IMR-90 (cell line): ENCODE results near the gene BRAP. TPM values are rescaled to one million over a fixed set of nuclear protein-coding genes. Genes with fewer than 3 reads are reported as not detected.

ENCODE experiments used
- ATAC-seq: fragments of 200-7000 bp; cut with Tn5 transposase; 2 replicates; pipeline ENCODE4 v1.9.1; 2020; ENCODE audit warnings: low read depth, mild to moderate bottlenecking, moderate library complexity
- BruUV-seq: library from RNA; stranded (reverse); fragments of 400-500 nt; replicated peaks from 2 replicates; lab custom pipeline; 2021; lab: Mats Ljungman, UMichigan
- CTCF ChIA-PET: fragments of 300-600 bp; formaldehyde crosslinking; extraction: SDS; loops from one replicate; lab custom pipeline; 2021; ENCODE audit warnings: antibody characterized with exemption; lab: Yijun Ruan, JAX
- POLR2A ChIA-PET: fragments of 300-600 bp; sonication (Branson Sonifier 250); formaldehyde crosslinking; loops from one replicate; lab custom pipeline; 2022; ENCODE audit warnings: antibody characterized with exemption; ENCODE audit not compliant: unreplicated experiment; lab: Charles Lee
- DNase-seq: peaks from one replicate; pipeline ENCODE4 v3.0.0; 2013
- H2AFZ ChIP-seq: replicated peaks from 2 replicates; pipeline ENCODE3; 2013; ENCODE audit warnings: low read length, mild to moderate bottlenecking; ENCODE audit not compliant: poor library complexity
- H2AK5ac ChIP-seq: 2 replicates; pipeline ENCODE4 v1.6.1; 2013; ENCODE audit warnings: low read depth, low read length, inconsistent platforms
- H2AK9ac ChIP-seq: replicated peaks from 2 replicates; pipeline ENCODE3; 2013; ENCODE audit warnings: mild to moderate bottlenecking, low read depth, low read length, moderate library complexity; ENCODE audit not compliant: poor library complexity
- H2BK120ac ChIP-seq: 2 replicates; pipeline ENCODE4 v1.6.1; 2013; ENCODE audit warnings: low read depth, low read length, inconsistent platforms
- H2BK15ac ChIP-seq: 3 replicates; pipeline ENCODE4 v1.6.1; 2013; ENCODE audit warnings: low read depth, low read length, inconsistent platforms
- H2BK20ac ChIP-seq: 2 replicates; pipeline ENCODE4 v1.6.1; 2013; ENCODE audit warnings: low read depth, mild to moderate bottlenecking, inconsistent platforms, low read length, moderate library complexity
- H2BK5ac ChIP-seq: 2 replicates; pipeline ENCODE4 v1.6.1; 2013; ENCODE audit warnings: mild to moderate bottlenecking, low read depth, low read length, inconsistent platforms; ENCODE audit not compliant: poor library complexity, severe bottlenecking
- H3K14ac ChIP-seq: replicated peaks from 2 replicates; pipeline ENCODE4 v1.6.1; 2013; ENCODE audit warnings: low read depth, low read length, inconsistent platforms
- H3K18ac ChIP-seq: 2 replicates; pipeline ENCODE4 v1.6.1; 2013; ENCODE audit warnings: low read depth, low read length, control low read depth
- H3K23ac ChIP-seq: 2 replicates; pipeline ENCODE4 v1.6.1; 2013; ENCODE audit warnings: low read depth, low read length, inconsistent platforms
- H3K27ac ChIP-seq: 2 replicates; pipeline ENCODE4 v1.5.1; 2013; ENCODE audit warnings: mild to moderate bottlenecking, control low read depth, low read length; ENCODE audit not compliant: insufficient read depth
- H3K27me3 ChIP-seq: 2 replicates; pipeline ENCODE4 v1.6.1; 2013; ENCODE audit warnings: low read length; ENCODE audit not compliant: control insufficient read depth, insufficient read depth
- H3K36me3 ChIP-seq: 2 replicates; pipeline ENCODE4 v1.6.1; 2013; ENCODE audit warnings: low read length, mixed read lengths; ENCODE audit not compliant: control insufficient read depth, insufficient read depth
- H3K4ac ChIP-seq: 2 replicates; pipeline ENCODE4 v1.6.1; 2013; ENCODE audit warnings: low read depth, low read length, inconsistent platforms
- H3K4me1 ChIP-seq: 2 replicates; pipeline ENCODE4 v1.6.1; 2013; ENCODE audit warnings: low read length, mixed read lengths; ENCODE audit not compliant: control insufficient read depth, insufficient read depth
- H3K4me2 ChIP-seq: 2 replicates; pipeline ENCODE4 v1.6.1; 2013; ENCODE audit warnings: low read depth, mild to moderate bottlenecking, control low read depth, low read length, moderate library complexity
- H3K4me3 ChIP-seq: 2 replicates; pipeline ENCODE4 v1.5.1; 2013; ENCODE audit warnings: low read depth, mild to moderate bottlenecking, control low read depth, low read length, moderate library complexity; ENCODE audit not compliant: insufficient read depth
- H3K56ac ChIP-seq: 2 replicates; pipeline ENCODE4 v1.6.1; 2013; ENCODE audit warnings: low read length, inconsistent platforms; ENCODE audit not compliant: insufficient read depth; ENCODE audit errors: extremely low read depth
- H3K79me1 ChIP-seq, 2 experiments: 2 replicates each; pipeline ENCODE4 v1.6.1; 2013; ENCODE audit warnings: low read length in 2 of 2, inconsistent platforms in 1 of 2, low read depth in 1 of 2
- H3K9ac ChIP-seq: 2 replicates; pipeline ENCODE4 v1.6.1; 2013; ENCODE audit warnings: low read depth, low read length, control low read depth
- H3K9me1 ChIP-seq: 2 replicates; pipeline ENCODE4 v1.6.1; 2013; ENCODE audit warnings: low read length, inconsistent platforms; ENCODE audit not compliant: insufficient read depth
- H3K9me3 ChIP-seq: 2 replicates; pipeline ENCODE4 v1.6.1; 2013; ENCODE audit warnings: low read length; ENCODE audit not compliant: control insufficient read depth, insufficient read depth
- H4K20me1 ChIP-seq: 2 replicates; pipeline ENCODE4 v1.6.1; 2013; ENCODE audit warnings: low read length, inconsistent platforms; ENCODE audit not compliant: insufficient read depth
- H4K5ac ChIP-seq: 2 replicates; pipeline ENCODE4 v1.6.1; 2013; ENCODE audit warnings: mild to moderate bottlenecking, low read depth, low read length, control low read depth
- H4K8ac ChIP-seq, 2 experiments: 2 replicates each; pipeline ENCODE4 v1.6.1; 2013; ENCODE audit warnings: low read depth in 2 of 2, low read length in 2 of 2, control low read depth in 1 of 2, inconsistent platforms in 1 of 2
- H4K91ac ChIP-seq: 2 replicates; pipeline ENCODE4 v1.6.1; 2013; ENCODE audit warnings: low read depth, low read length, inconsistent platforms; ENCODE audit not compliant: insufficient read depth
- BHLHE40 ChIP-seq: fragments of 150-350 bp; IDR thresholded peaks from 2 replicates; pipeline ENCODE4 v1.6.1; 2016; ENCODE audit warnings: mild to moderate bottlenecking, low read depth, low read length
- CEBPB ChIP-seq: IDR thresholded peaks from 2 replicates; pipeline ENCODE4 v1.6.1; 2012; ENCODE audit warnings: low read depth, low read length, improper control_type of control experiment
- CHD1 ChIP-seq: IDR thresholded peaks from 2 replicates; pipeline ENCODE4 v1.6.1; 2012; ENCODE audit warnings: low read depth, low read length, improper control_type of control experiment
- CTCF ChIP-seq: conservative IDR thresholded peaks from 2 replicates; pipeline ENCODE4 v1.5.1; 2012; ENCODE audit warnings: mild to moderate bottlenecking, low read depth, low read length, improper control_type of control experiment
- ELK1 ChIP-seq: fragments of 150-350 bp; IDR thresholded peaks from 2 replicates; pipeline ENCODE4 v1.6.1; 2016; ENCODE audit warnings: low read depth, mild to moderate bottlenecking, low read length, moderate library complexity, borderline replicate concordance
- FOS ChIP-seq: fragments of 150-350 bp; IDR thresholded peaks from 2 replicates; pipeline ENCODE4 v1.6.1; 2016; ENCODE audit warnings: low read depth, low read length
- MAFK ChIP-seq: IDR thresholded peaks from 2 replicates; pipeline ENCODE4 v1.6.1; 2012; ENCODE audit warnings: low read depth, low read length, improper control_type of control experiment
- MAZ ChIP-seq: IDR thresholded peaks from 2 replicates; pipeline ENCODE4 v1.6.1; 2012; ENCODE audit warnings: low read depth, mild to moderate bottlenecking, low read length, improper control_type of control experiment, moderate library complexity, borderline replicate concordance
- MXI1 ChIP-seq: IDR thresholded peaks from 2 replicates; pipeline ENCODE4 v1.6.1; 2012; ENCODE audit warnings: low read depth, mild to moderate bottlenecking, low read length, moderate library complexity, borderline replicate concordance
- NFE2L2 ChIP-seq: fragments of 150-350 bp; IDR thresholded peaks from 2 replicates; pipeline ENCODE4 v1.6.1; 2016; ENCODE audit warnings: low read depth, mild to moderate bottlenecking, low read length
- POLR2A ChIP-seq: IDR thresholded peaks from 2 replicates; pipeline ENCODE4 v1.6.1; 2012; ENCODE audit warnings: mild to moderate bottlenecking, low read depth, low read length
- RAD21 ChIP-seq: IDR thresholded peaks from 2 replicates; pipeline ENCODE4 v1.6.1; 2012; ENCODE audit warnings: low read length, improper control_type of control experiment
- RCOR1 ChIP-seq: IDR thresholded peaks from 2 replicates; pipeline ENCODE4 v1.6.1; 2012; ENCODE audit warnings: mild to moderate bottlenecking, low read length, improper control_type of control experiment; ENCODE audit not compliant: insufficient replicate concordance
- RFX5 ChIP-seq: IDR thresholded peaks from 2 replicates; pipeline ENCODE4 v1.8.0; 2012; ENCODE audit warnings: low read depth, mild to moderate bottlenecking, low read length, moderate library complexity
- SMC3 ChIP-seq: fragments of 150-350 bp; IDR thresholded peaks from 2 replicates; pipeline ENCODE4 v1.6.1; 2016; ENCODE audit warnings: low read depth, mild to moderate bottlenecking, antibody characterized with exemption, low read length, moderate library complexity
- USF2 ChIP-seq: fragments of 150-350 bp; IDR thresholded peaks from 2 replicates; pipeline ENCODE4 v1.6.1; 2017; ENCODE audit warnings: mild to moderate bottlenecking, antibody characterized with exemption, low read length, low read depth
- WGBS, 2 experiments: methylation state at CpG; one replicate each; pipeline versions ENCODE4 v1.1.5 to v1.1.7; 2013; ENCODE audit warnings: missing lambda C conversion rate in 2 of 2; ENCODE audit not compliant: insufficient read length in 1 of 2; ENCODE audit errors: extremely low coverage in 2 of 2; 5-methylcytosine and 5-hydroxymethylcytosine counted together
- dilution Hi-C: fragments of 300-500 bp; cut with HindIII; formaldehyde crosslinking; loops from one replicate; pipeline ENCODE4 v1.14.3; 2018; ENCODE audit warnings: low sequenced_read_pairs; ENCODE audit not compliant: unreplicated experiment
- in situ Hi-C: fragments of 300-500 bp; cut with MboI; formaldehyde crosslinking; loops from 3 replicates; pipeline ENCODE4 v1.14.3; 2019; ENCODE audit warnings: low sequenced_read_pairs, inconsistent platforms, mixed read lengths
- intact Hi-C: fragments of 100-400 bp; cut with micrococcal nuclease; formaldehyde crosslinking; loops from 2 replicates; pipeline ENCODE4 v1.10.0; 2022
- polyA plus RNA-seq, 3 experiments: library from polyadenylated mRNA; depleted of rRNA; stranded (reverse); fragments of >200 nt; gene quantifications; 2 replicates each; pipeline ENCODE4 v1.2.3, GENCODE V29; 2012; ENCODE audit warnings: low replicate concordance in 1 of 3
- total RNA-seq: library from RNA; depleted of rRNA; stranded (reverse); fragments of >200 nt; gene quantifications from 2 replicates; pipeline ENCODE4 v1.2.3, GENCODE V29; 2012

Gene BRAP
- total and polyA plus RNA-seq, 2 of the 4 experiments (the other 2 are of a cell fraction): 10.3 to 17.2 TPM

GRCh38 chr12:111638556-111638955 lies 47.2 kb downstream of the BRAP start:
- no peak overlapping the region for H3K4me3 ChIP-seq
- no peak overlapping the region for H2BK20ac ChIP-seq
- no peak overlapping the region for H2BK120ac ChIP-seq
- CTCF ChIA-PET: no interaction called here
- intact Hi-C loops (no loop called here), dilution Hi-C loops (no loop called here), in situ Hi-C loops (no loop called here)
- no peak overlapping the region for H3K18ac ChIP-seq
- peaks cover 5% of the 10 kb centered on the region for H3K9me1 ChIP-seq
- H4K5ac ChIP-seq: no peak overlapping the region
- 54% methylated on average over 3 of the region's 6 CpGs; no CpG with 5 or more reads in 1 of the 2 experiments for WGBS, 2 experiments
- ATAC-seq: no peak
- no peak overlapping the region for H3K4me2 ChIP-seq
- H3K56ac ChIP-seq: no peak overlapping the region
- TF ChIP-seq MAZ: no peak
- no peak for TF ChIP-seq BHLHE40
- no peak for TF ChIP-seq RCOR1
- TF ChIP-seq USF2: no peak
- no peak for TF ChIP-seq SMC3
- no peak for TF ChIP-seq FOS
- TF ChIP-seq ELK1: no peak
- TF ChIP-seq MAFK: no peak
- TF ChIP-seq CEBPB: no peak
- no peak for TF ChIP-seq RFX5
- TF ChIP-seq NFE2L2: no peak
- no peak for TF ChIP-seq CHD1
- no peak for TF ChIP-seq POLR2A
- TF ChIP-seq RAD21: no peak
- no peak for TF ChIP-seq MXI1
- TF ChIP-seq CTCF: no peak
- no peak overlapping the region for H2BK5ac ChIP-seq
- H2BK15ac ChIP-seq: no peak overlapping the region
- no peaks in the 10 kb centered on the region for H3K9me3 ChIP-seq
- no peak overlapping the region for H2AK9ac ChIP-seq
- no peak overlapping the region for H3K23ac ChIP-seq
- no peaks in the 10 kb centered on the region for H3K27me3 ChIP-seq
- no peak overlapping the region for H2AK5ac ChIP-seq
- peaks cover 0 to 24% of the 10 kb centered on the region in 2 experiments; a peak in 2 of 4 replicates for H3K79me1 ChIP-seq
- no TSS peak for BruUV-seq
- H3K36me3 ChIP-seq: peaks cover 2% of the 10 kb centered on the region; the same call in 1 of the 2 replicates
- no peak overlapping the region for H3K14ac ChIP-seq
- H2AFZ ChIP-seq: no peak overlapping the region
- POLR2A ChIA-PET: no interaction called here
- H4K91ac ChIP-seq: no peak overlapping the region
- DNase-seq: no peak
- H3K4me1 ChIP-seq: peaks cover 17% of the 10 kb centered on the region
- H4K8ac ChIP-seq: no peak overlapping the region
- H4K20me1 ChIP-seq: peaks cover 10% of the 10 kb centered on the region; the same call in 1 of the 2 replicates
- H3K9ac ChIP-seq: no peak overlapping the region
- H3K4ac ChIP-seq: no peak overlapping the region
- no peak overlapping the region for H3K27ac ChIP-seq
